Mucosa of gallbladder (tissue), 1 donor: Measurements from ENCODE around the gene GTPBP8. TPM values are rescaled to one million over a fixed set of nuclear protein-coding genes. Genes with fewer than 3 reads are reported as not detected.
"Not testable (repeated sequence)": the region's sequence is repeated elsewhere in the genome, so short reads cannot be mapped to it uniquely, and the experiment has no call there.

Experiments
- DNase-seq: peaks from one replicate; pipeline ENCODE4 v3.0.0-alpha.2; 2020; ENCODE audit warnings: low spot score
- total RNA-seq: library from RNA; stranded (reverse); gene quantifications from one replicate; pipeline ENCODE4 v1.2.1, GENCODE V29; 2021
- donor health status: DM: no; HTN: no; CAD: no.

GTPBP8 gene
- total RNA-seq, 1 donor from 2014 or later: 17.6 TPM

- no peak for DNase-seq
These were observed 9.9 kb downstream of the GTPBP8 start for GRCh38 chr3:113000691-113001090.

DNA sequence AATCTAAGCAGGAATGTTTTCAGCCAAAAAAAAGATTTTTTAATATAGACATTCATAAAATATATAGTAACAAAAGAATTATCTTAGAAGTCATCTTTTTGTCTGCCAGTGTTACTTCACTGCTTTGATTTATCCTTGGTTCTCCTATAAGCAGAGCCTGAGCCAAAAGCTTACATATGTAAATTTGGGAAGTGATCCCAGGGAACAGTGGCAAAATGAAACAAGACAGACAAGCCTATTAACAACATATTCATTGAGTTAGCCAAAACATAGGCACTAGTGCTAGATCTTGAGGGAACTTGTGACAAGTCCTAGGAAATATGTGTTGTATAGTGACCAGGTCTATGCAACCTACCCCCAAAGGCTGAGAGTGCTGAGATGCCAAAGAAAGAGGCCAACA lies 11.3 kb downstream of the GTPBP8 start:
- no peak for DNase-seq

DNA sequence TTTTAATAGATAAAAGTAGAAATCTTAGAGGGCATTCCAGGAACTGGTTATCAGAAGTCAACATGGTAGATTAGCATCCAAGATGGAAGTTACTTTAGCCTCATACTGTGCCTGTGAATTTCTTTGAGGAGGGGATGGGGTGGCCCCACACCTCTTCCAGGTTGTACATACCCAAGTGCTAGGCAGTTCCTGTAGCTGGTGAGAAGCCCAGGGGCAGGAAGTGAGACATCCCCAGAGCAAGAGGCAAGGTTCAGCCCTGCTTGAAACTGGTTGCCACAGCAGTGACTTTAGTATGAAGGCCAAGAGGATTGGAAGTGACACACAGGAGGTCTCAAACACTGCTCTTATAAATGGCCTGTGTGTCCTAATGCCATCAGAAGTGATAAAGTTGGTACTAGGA lies 11.9 kb downstream of the GTPBP8 start:
- no peak for DNase-seq

DNA sequence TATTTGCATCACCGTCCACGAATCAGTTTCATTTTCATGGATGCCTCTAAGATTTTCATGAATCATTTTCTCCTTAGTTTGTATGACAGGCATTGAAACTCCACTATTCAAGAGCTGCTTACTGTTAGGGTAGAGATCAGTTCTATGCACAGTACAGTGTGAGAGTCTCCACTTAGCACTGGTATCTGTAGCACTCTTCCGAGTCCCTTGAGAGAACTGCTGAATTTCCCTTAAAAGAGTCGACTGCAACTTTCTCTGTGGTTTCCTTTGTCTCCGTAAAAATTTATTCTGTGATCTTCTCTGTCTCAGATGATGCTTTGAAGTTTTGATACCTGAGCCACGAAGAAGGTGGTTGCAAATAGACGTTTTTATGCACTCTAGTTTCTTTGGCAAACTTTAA lies 14.8 kb downstream of the GTPBP8 start:
- no peak for DNase-seq

GRCh38 chr3:113006359-113007056 lies 15.7 kb downstream of the GTPBP8 start:
- DNase-seq: no peak

GRCh38 chr3:113008117-113008516 lies 17.3 kb downstream of the GTPBP8 start:
- no peak for DNase-seq

GRCh38 chr3:113013593-113013992 lies 22.8 kb downstream of the GTPBP8 start:
- DNase-seq: no peak

DNA sequence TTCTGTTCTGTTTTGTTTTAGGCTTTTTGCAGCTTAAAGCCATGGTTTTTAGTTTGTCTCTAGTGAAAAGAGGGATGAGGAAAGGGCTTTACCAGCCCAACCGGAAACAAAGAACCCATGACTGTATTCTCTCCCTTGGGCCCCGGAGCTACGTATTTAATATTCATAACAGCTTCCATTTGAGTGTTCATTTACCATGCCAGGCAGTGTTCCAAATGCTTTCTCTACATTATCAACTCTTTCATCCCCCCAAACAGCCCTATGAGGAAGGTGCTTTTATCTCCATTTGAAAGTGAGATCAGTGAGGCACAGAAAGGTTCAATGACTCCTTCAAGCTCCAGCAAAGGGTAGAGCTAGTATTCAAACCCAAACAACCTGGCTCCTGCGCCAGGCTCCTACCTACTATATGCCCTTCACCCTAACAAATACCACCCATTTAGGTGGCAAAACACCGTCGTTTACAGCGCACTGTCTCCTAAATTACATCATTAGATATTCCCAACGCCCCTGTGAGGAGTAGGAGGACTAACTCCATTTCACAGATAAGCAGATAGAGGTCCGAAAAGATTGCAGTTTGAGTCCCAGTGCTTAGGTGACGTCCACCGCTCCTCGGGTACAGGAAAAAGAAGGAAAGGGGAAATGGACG lies 27.9 kb downstream of the GTPBP8 start:
- DNase-seq: no peak

- peak; percentile 90 for DNase-seq
These were observed 28.7 kb downstream of the GTPBP8 start for GRCh38 chr3:113019182-113020137.

DNA sequence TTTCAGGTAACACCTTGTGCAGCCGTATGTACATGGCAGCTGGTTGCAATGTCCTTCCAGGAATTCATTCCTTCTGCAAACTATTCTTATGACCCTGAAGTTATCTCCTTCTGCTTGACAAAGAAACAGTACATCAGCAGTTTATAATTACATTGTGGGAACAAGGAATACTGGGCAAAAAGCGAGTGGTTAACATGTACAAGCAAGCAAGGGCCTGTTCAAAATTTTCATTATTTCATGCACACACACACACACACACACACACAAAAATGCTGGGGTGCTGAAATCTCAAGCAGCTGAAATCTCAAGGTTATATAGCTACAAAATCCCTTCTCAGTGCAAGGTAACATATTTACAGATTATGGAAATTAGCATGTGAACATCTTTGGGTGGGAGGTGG lies 30.7 kb downstream of the GTPBP8 start:
- DNase-seq: no peak

- no peak for DNase-seq
These were observed 43.2 kb downstream of the GTPBP8 start for GRCh38 chr3:113034011-113034410.

DNA sequence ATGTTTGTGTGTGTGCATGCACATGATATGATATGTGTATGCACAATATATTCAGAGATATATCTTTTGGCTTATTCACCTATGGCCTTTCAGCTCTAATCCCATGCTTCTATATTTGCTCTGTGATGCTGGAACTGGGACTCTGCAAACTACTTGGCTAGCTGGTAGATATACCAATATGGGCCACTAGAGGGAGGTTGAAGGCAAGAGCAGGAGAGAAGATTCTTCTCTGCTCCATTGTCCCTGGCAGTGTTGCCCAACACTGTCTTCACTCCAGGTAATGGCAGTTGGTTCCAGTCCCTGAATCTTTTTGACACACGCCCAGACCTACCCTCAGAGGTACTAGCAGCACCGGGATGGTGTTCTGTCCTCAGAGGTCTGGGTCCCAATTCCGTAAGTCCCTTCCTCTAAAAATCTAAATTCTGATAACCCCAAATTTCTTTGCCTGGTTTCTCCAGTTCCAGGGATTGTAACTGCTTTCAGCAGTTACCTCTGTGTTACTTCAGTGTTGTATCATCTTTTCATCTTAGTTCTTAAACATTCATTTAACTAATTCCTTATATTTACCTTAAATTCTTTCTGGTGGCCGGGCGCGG lies 44.7 kb downstream of the GTPBP8 start:
- DNase-seq: peak; percentile 44

DNA sequence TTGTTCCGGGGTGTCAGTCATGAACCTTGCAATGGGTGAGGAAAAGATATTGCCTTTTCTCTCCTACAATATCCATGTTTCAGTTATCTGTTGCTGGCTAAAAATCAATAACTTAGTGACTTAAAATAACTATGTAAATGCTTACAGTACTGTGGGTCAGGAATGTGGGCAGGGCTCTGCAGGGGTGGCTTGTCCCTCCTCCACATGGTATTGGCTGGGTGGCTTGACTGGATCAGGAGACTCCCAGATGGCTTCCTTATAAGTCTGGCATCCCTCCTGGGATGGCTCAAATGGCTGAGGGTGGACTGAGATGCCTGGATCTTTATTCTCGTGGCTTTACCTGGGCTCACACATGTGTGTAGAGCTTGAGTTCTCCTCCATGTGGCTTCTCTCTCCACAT lies 47.5 kb downstream of the GTPBP8 start:
- DNase-seq: peak; percentile 51

DNA sequence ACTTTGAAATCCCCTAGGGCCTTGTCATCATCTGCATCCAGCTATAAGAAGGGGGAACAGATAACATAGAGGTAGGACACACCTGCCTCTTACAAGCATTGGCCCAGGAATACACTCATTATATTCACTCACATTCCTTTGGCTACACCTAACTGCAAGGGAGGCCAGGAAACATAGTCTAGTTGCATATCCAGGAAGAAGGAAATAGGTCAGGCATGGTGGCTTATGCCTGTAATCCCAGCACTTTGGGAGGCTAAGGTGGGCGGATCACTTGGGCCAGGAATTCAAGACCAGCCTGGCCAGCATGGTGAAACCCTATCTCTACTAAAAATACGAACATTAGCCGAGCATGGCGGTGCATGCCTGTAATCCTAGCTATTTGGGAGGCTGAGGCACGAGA lies 48.8 kb downstream of the GTPBP8 start:
- no peak for DNase-seq

DNA sequence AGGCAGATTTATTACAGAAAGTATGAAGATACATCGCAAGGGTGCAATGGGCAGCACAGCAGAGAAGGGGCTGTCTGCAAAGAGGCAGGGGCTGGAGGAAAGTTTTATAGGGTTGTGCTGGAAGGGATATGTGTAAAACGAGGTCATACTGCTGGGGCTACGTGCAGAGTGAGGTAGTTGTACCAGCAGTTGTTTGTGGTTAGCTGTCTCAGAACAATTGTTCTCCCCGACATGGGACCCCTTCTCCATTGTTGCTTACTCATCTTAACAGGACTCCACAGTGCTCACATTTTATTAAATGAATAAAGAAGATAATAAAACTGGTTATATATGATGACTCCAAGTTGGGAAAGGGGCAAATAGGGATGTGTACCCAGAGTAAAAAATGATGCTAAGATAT lies 49.4 kb downstream of the GTPBP8 start:
- DNase-seq: no peak

DNA sequence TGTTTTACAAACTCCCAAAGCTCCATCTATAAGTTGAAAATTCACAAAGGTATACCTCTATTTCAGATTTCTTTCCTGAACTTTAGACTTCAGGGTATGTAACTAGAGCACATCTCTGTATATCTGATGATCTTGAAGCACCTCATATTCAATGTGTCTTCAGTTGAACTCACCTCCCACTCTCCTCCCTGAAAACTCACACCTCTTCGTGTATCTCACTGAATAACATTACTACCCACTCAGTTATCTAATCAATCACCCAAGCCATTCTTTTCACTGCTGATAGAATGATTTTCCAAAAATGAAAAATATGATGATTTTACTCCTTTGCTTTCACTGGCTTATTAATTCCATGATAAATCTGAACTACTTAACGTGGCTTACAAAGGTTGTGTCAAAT lies 52.9 kb downstream of the GTPBP8 start:
- DNase-seq: no peak

GRCh38 chr3:113046186-113046965 lies 55.6 kb downstream of the GTPBP8 start:
- DNase-seq: not testable (repeated sequence)

DNA sequence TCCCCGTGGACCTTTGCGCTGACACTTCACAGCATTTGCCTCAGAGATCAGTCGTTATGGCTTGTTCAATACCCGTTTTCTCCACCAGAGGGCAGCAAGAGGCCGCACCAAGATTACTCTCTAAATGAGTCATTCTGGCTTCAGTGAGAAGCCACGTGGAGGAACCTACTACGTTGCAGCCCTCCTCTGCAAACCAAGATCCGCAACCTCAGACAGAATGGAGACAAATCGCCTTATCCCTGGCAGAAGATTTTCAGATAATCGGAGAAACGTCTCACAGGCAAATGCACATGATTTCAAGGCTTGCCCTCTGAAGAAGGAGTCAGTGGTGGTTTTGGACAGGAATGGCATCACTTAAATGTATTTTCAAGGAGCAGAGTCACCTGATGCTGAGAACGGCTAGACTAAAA lies 60.5 kb downstream of the GTPBP8 start:
- peak; percentile 92 for DNase-seq
